NCI-H226 (cell line): ENCODE data around the gene FOLR3.
"Not testable (repeated sequence)": the region's sequence is repeated elsewhere in the genome, so short reads cannot be mapped to it uniquely, and the experiment has no call there.

ENCODE experiments used
- DNase-seq: peaks from one replicate; pipeline ENCODE4 v3.0.0-alpha.2; 2015

FOLR3 gene

DNA sequence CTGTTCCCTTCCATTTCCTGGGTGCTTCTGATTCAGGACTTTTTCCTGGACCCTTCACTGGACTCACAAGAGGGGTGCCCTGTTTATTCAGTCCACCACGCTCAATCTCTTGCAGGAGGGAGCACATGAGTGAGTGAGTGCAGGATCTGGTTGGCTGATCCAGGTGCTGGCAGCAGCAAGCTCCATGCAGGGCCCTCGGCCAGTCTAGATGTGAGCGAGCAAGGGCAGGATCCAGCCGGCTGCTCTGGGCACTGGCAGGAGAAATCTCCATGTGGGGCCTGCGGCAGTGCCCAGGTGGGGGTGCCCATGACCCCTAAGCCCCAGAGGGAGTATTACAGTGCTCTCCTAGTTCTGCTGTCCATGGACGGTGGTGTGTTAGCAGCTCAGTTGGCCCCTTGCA, 11.5 kb upstream of the FOLR3 start:
- no peak for DNase-seq

DNA sequence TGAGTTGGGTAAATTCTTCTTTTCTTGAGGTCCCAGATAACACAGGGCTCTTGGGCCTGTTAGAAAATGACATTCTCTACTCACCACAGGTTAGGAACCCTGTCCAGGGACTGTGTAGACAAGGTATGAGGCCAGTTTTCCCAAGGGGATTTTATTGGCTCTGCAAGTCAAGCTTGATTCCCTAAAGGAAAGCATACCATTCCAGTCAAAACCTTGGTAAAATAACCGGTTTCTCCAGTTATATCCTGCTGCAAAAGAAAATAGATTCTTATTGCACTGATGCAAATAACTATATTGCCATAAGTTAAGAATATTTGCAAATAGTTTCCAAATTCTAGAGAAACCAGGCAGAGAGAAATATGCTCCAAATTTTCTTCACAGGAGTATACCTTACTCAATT, 9.6 kb upstream of the FOLR3 start:
- DNase-seq: no peak

DNA sequence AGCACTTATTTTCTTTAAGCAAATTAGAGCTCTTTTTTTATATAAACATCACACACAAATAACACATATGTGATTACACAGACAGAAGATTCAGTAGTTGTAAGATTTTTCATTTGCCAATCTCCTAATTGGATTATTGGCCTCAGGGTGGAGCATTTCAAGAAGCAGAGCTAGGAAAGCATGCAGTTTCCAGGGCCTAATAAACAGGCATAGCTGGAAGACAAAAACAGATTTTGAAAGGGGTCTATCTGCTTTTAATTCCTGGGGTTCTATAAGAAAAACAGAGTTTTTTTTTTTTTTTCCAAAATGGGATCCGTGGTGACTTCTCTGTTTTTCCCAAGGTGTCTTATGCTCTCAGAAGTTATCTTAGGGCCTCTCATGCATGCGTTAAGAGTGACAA, 7.6 kb upstream of the FOLR3 start:
- no peak for DNase-seq

DNA sequence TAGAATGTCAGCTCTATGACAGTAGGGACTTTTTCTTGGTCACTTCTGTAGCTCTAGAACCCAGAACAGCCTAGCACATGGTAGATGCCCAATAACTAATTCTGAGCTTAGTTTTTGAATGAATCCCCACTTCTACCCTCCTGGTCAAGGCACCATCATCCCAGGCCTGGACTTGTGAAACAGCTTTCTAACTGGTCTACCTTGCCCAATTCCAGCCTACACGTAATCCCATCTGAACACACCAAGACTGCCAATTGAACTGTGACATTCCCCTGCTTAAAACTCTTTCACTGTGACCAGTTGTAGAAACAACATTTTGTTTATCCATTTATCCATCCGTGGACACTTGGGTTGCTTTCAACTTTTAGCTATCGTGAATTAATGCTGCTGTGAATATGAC, 6.1 kb upstream of the FOLR3 start:
- DNase-seq: no peak

DNA sequence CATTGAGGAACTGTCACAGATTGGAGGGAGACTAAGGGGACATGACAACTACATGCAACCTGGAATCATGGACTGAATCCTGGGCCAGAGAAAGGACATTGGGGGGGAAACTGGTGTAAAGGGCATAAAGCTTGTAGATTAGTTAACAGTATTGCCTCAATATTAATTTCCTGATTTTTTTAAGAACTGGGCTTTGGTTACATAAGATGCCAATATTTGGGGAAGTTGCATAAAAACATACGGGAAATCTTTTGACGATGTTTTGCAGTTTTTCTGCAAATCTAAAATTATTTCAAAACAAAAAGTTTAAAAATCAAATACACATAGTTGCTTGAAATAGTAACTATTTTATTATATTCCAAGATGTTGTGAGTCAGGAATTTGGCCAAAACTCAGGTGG, 2.9 kb upstream of the FOLR3 start:
- no peak for DNase-seq

DNA sequence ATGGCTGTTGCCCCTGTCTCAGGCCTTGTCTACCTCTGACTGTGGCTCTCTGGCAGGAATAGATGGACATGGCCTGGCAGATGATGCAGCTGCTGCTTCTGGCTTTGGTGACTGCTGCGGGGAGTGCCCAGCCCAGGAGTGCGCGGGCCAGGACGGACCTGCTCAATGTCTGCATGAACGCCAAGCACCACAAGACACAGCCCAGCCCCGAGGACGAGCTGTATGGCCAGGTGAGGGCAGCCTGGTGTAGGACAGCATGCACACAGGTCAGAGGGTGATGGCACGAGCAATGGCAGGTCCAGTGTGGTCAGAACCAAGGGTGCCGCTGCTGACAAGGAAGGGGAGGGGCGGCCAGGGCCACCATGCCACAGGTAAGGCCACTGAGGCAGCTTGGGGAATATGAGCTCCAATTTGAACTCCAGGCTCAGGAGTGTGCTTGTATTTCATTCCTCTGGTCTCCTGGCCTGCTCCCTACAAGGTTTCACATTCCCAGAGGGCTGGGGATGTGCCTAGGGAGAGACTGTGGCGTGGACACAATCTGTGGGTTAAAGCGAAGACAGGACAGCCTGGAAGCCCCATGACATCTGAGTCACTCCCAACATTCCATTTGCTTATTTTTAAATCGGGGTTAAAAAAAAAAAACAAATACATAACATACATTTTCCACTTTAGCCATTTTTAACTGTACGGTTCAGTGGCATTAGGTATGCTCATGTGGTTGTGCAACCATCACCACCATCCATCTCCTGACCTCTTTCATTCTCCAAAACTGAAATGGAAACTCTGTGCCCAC, 562 bp downstream of the FOLR3 start:
- no peak for DNase-seq

DNA sequence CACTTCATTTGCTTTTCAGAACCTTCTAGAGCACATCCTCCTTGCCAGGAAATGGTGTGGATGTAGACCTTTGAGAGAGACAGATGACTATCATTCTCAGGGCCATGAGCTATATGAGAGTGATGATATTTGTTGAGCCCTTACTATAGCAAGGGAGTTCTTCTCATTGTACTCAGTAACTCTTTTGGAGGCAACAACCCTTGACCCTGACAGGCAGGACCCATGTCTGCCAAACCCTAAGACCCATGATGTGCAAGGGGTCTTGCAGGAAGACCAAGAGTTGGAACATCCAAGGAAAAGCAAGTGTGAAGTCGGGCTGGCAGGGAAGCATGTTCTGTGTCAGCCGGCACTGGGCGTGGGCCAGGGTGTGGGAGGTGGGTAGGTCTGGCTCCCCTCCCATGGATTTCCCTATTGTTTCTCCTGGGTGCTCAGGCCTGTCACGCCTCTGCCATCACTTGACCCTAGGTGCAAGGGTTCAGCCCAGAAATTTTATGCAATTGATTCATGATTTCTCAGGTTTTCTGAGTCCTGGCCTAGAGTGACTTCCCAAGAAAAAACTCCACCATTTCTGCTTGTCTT, 1.2 kb downstream of the FOLR3 start:
- DNase-seq: no peak

DNA sequence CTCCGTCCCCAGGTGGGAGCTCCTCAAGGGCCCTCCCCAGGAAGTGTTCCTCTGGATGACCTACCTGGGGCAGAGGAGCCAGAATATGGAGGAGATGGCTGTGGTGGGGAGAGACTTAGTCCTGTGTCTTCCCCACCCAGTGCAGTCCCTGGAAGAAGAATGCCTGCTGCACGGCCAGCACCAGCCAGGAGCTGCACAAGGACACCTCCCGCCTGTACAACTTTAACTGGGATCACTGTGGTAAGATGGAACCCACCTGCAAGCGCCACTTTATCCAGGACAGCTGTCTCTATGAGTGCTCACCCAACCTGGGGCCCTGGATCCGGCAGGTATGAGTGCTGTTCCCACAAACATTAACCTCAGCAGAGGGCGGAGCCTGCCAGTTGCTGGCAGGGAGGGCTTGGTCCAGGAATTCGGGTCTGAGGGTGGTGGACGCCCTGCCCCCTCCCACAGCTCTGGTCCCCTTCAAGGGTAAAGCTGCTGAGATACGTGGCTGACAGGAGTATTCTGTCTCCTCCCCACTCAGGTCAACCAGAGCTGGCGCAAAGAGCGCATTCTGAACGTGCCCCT, 3.4 kb downstream of the FOLR3 start:
- DNase-seq: no peak

DNA sequence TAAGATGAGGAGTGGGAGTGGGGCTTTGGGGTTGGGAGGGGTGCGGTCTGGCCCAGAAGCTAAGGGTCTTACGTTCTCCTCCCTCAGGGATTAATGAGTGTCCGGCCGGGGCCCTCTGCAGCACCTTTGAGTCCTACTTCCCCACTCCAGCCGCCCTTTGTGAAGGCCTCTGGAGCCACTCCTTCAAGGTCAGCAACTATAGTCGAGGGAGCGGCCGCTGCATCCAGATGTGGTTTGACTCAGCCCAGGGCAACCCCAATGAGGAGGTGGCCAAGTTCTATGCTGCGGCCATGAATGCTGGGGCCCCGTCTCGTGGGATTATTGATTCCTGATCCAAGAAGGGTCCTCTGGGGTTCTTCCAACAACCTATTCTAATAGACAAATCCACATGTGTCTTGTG, 4.0 kb downstream of the FOLR3 start:
- no peak for DNase-seq

DNA sequence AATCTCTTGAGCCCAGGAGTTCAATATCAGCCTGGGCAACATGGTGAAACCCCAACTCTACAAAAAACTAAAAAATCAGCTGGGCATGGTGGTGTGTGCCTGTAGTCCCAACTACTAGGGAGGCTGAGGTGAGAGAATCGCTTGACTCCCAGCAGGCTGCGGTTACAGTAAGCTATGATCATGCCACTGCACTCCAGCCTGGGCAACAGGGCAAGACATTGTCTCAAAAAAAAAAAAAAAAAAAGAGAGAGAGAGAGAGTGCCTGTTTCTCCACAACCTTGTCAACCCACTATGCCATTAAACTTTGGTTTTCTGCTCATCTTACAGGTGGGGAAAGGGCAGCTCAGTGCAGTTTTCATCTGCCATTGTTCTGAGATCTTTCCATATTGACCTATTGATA, 5.1 kb downstream of the FOLR3 start:
- peak; percentile 10 for DNase-seq

DNA sequence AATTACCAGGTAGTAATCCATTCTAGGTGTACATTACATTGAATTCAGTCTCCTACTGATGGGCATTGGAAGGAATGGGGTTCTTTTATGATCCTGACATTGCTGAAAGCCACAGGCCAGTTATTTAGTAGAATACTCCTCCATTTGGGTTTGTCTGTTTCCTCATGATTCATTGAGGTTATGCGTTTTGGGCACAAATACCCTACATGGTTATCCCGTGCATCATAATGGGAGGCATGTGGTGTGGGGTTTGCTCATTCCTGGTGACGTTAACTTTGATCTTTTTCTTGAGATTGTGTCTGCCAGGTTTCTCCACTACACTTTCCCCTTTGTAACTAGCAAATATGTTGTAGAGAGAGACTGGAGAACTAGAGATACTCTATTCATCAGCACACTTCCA, 5.5 kb downstream of the FOLR3 start:
- DNase-seq: peak; percentile 92

DNA sequence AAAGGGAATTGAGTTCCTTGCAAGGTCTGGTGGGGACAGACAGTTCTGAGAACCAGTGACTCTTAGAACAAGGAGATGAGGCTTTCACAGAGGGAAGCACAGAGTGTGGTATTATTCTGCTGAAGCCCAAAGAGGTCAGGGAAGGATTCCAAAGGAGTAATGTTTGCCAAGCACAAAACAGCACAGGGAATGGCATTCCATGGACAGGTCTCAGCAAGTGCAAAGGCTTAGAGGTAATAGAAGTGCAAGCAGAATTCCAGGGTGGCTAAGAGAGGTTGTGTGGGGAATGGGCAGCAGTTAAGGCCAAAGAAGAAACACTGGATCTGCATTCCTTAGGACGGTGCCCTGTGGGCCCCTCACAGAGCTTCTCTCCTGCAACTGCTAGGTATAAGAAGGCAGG, 6.6 kb downstream of the FOLR3 start:
- DNase-seq: peak; percentile 48

DNA sequence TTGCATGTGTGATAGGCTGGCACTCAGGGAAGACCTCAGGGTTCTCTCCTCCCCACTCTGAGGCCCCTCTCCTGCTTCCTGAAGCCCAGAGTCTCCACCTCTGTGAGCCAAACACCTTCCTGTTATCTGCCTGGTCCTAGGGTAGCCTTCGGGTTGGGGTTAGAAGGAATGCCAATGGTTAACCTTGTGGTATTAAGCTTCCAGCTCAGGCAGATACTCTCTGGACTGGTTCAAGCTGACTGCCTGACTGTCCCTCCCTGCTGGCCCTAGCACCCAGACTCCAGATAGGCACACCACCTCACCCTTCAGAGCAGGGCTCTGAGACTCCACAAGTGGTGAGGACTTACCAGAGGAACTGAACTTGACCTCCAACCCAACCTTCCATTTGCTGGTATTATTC, 7.0 kb downstream of the FOLR3 start:
- peak; percentile 38 for DNase-seq

DNA sequence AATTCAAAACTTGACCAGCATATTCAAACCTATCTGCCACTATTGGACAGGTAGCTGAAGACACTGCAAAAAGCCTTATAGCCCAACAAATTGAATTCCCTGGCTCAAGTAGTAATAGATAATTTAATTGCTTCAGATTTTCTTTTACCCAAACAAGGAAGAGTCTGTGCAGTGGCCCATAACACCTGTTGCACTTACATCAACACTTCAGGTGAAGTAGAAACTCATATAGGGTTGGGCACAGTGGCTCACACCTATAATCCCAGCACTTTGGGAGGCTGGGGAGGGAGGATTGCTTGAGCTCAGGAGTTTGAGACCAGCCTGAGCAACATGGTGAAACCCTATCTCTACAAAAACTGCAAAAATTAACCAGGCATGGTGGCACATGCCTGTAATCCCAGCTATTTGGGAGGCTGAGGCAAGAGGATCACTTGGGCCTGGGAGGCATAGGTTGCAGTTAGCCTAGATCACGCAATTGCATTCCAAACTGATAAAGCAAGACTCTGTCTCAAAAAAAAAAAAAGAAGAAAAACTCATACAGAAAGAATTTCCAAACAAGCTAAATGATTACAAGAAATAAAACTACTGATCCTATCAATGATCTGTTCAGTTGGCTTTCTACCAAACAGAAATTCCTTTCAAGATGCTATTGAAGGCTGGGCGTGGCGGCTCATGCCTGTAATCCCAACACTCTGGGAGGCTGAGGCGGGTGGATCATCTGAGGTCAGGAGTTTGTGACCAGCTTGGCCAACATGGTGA, 9.5 kb downstream of the FOLR3 start:
- peak; percentile 77 for DNase-seq

DNA sequence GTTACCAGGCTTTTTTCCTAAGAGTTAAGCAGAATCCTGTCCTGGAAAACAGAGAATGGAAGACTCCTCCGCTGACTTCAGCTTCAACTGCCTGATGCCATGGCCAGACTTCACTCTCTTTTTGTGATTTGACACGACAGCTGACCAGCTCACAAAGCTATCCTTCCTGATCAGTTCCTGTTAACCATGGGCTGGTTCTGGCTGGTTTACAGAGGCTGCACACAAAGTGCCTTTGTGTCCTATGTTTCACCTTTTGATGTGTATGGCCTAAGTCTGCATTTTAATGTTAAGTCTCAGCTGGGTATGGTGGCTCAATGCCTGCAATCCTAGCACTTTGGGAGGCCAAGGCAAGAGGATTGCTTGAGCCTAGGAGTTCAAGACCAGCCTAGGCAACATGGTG, 11.1 kb downstream of the FOLR3 start:
- no peak for DNase-seq

DNA sequence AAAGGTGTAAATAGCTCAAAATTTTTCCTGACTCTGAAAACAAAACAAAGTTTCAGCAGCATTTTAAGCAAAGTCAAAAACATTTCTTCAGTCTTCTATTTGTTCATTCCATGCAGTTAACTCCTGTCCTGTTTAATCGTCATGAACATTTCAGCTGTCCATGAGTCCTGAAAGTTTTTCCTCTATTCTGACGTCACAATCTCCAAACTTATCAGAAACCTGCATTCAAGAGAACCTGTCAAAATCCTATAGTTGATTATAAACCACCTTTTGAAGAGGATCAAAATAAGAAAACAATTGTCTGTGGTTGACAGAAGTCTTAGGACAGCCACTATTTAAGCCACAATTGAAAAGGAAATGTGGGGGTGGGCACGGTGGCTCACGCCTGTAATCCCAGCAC, 15.4 kb downstream of the FOLR3 start:
- no peak for DNase-seq

DNA sequence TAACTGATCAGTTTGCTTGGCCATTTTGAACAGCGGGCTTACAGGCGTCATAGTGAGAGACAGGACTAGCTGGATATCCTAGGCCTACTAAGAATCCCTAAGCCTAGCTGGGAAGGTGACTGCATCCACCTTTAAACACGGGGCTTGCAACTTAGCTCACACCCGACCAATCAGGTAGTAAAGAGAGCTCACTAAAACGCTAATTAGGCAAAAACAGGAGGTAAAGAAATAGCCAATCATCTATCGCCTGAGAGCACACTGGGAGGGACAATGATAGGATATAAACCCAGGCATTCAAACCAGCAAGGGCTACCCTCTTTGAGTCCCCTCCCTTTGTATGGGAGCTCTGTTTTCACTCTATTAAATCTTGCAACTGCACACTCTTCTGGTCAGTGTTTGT, 18.3 kb downstream of the FOLR3 start:
- DNase-seq: not testable (repeated sequence)

DNA sequence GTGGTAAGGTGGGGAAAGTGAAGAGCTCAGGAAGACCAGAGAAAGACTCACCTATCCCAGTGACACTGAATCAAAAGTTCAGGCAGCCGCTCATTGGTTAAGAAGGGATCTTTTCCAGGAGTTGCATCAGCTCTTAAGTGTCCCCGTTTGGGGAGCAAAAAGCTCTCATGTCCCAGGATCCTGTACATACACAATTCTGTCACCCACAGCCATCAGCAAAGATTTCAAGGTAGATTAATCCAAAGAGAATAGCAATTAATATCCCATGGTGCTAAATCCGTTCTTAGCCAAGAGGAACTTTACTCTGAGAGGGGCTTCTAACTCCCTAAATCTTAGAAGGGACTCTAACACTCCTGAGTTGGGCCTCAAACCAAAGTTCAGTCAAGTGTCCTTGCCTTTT, 19.3 kb downstream of the FOLR3 start:
- no peak for DNase-seq

DNA sequence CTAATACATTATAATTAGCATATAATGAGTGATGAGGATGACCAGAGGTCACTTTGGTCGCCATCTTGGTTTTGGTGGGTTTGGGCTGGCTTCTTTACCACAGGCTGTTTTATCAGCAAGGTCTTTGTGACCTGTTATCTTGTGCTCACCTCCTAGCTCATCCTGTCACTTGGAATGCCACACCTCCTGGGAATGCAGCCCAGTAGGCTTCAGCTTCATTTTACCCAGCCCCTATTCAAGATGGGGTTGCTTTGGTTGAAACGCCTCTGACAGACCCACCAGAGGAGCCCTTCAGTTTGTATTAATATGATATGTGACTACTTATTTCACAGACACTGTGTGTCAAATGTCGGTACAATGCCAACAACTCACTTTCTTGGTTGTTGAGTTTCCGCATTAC, 20.2 kb downstream of the FOLR3 start:
- no peak for DNase-seq

DNA sequence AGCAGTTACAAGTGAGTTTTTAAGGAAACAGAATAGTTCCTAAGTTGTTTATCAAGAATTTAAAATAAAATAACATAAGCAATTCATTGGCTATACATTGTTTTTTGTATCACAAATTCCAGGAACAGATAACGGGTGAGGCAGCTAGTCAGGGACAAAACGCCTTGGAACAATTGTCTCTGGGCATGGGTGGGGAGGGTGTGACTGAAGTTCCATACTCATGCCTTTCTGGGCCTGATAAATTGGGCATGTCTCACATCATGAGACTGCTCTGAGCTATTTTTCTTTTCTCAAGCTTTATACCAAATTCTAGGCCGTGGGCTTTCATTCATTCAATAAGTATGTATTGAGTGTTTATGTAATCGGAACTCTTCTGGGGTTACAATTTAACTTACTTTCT, 21.6 kb downstream of the FOLR3 start:
- DNase-seq: no peak

DNA sequence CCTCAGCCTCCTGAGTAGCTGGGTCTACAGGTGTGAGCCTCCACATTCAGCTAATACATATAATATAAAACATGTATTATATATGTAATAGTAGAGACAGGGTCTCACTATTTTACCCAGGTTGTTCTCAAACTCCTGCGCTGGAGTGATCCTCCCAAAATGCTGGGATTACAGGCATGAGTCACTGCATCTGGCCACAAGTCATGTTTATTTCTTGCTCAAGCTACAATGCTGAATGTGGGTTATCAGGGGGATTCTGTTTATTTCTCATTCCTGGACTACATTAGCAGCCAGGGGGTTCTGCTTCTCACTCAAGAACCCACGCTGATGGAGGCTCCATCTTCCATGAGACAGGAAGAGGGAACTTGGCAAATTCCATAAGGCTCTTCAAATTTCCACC, 24.8 kb downstream of the FOLR3 start:
- no peak for DNase-seq

DNA sequence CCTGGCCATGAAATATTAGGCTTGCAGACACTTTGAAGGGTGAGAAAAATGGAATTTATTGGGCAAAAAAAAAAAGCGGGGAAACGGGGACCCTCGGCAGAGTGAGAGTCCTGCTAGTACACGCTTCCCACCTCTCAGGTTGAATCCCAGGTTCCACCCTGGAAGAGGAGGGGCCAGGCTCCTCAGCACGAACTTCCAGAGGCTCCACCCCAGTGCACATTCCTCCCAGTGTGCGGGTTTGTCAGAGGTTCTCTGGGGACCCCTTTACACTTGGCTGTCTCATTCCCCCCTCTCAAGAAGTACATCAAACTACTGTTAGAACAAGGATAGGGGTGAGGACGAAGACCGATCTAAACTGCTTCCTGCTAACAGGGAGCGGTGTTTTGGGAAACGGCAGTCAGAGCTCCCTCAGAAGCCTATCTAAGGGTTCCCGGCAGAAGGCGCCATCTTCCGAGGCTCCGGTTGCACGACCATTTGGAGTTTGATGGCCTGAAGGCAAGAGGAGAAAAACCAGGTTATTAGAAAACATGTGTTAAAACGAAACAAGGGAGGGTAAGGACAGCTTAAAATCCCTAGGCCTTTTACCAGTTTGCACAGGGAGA, 27.5 kb downstream of the FOLR3 start:
- no peak for DNase-seq

DNA sequence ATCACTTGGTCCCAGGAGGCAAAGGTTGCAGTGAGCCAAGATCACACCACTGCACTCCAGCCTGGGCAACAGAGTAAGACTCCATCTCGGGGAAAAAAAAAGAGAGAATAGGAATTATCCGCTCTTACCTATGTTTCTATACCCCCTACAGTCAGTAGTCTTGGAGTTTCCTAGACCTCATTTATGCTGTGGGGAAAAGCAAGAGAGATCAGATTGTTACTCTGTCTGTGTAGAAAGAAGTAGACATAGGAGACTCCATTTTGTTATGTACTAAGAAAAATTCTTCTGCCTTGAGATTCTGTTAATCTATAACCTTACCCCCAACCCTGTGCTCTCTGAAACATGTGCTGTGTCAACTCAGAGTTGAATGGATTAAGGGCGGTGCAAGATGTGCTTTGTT, 28.7 kb downstream of the FOLR3 start:
- DNase-seq: not testable (repeated sequence)
